SK-N-SH treated with all-trans-retinoic acid at 6 μM for 48 hours (cell line): ENCODE data around the gene CIPC.

Experiments used
- ATAC-seq: fragments of 200-7000 bp; cut with Tn5 transposase; 3 replicates; pipeline ENCODE4 v1.9.1; 2020; ENCODE audit warnings: mild to moderate bottlenecking, moderate library complexity
- ARNTL ChIP-seq: fragments of 450-650 bp; formaldehyde crosslinking; IDR thresholded peaks from 2 replicates; pipeline ENCODE4 v1.5.0; 2020; ENCODE audit warnings: low read depth, mild to moderate bottlenecking, moderate library complexity, borderline replicate concordance
- BACH2 ChIP-seq: fragments of 250-450 bp; sonication (Bioruptor Pico); IDR thresholded peaks from 2 replicates; pipeline ENCODE4 v1.9.0; 2021; ENCODE audit warnings: mild to moderate bottlenecking, borderline replicate concordance
- ESRRG ChIP-seq: fragments of 250-450 bp; sonication (Bioruptor Pico); IDR thresholded peaks from 2 replicates; pipeline ENCODE4 v1.6.1; 2021; ENCODE audit warnings: mild to moderate bottlenecking
- GLIS3 ChIP-seq: fragments of 250-450 bp; sonication (Bioruptor Pico); IDR thresholded peaks from 2 replicates; pipeline ENCODE4 v1.5.0; 2020; ENCODE audit warnings: mild to moderate bottlenecking, moderate library complexity
- ISL1 ChIP-seq: fragments of 250-450 bp; sonication (Bioruptor Pico); IDR thresholded peaks from 2 replicates; pipeline ENCODE4 v2.1.2; 2022; ENCODE audit warnings: mild to moderate bottlenecking, moderate library complexity
- OSR1 ChIP-seq: fragments of 250-450 bp; sonication (Bioruptor Pico); IDR thresholded peaks from 2 replicates; pipeline ENCODE4 v1.8.0; 2022; ENCODE audit warnings: moderate library complexity, mild to moderate bottlenecking, inconsistent platforms
- PATZ1 ChIP-seq: fragments of 250-450 bp; sonication (Bioruptor Pico); IDR thresholded peaks from 2 replicates; pipeline ENCODE4 v1.8.0; 2020; ENCODE audit warnings: mild to moderate bottlenecking, moderate library complexity, borderline replicate concordance
- POU6F1 ChIP-seq: fragments of 250-450 bp; sonication (Bioruptor Pico); IDR thresholded peaks from 2 replicates; pipeline ENCODE4 v1.8.0; 2021; ENCODE audit warnings: low read depth, mild to moderate bottlenecking, moderate library complexity, borderline replicate concordance
- PPARA ChIP-seq: fragments of 250-450 bp; sonication (Bioruptor Pico); IDR thresholded peaks from 2 replicates; pipeline ENCODE4 v1.5.0; 2020; ENCODE audit warnings: mild to moderate bottlenecking, borderline replicate concordance
- RARB ChIP-seq: fragments of 250-450 bp; sonication (Bioruptor Pico); IDR thresholded peaks from 2 replicates; pipeline ENCODE4 v1.8.0; 2021; ENCODE audit warnings: mild to moderate bottlenecking, moderate library complexity
- SNAI2 ChIP-seq: fragments of 250-450 bp; sonication (Bioruptor Pico); IDR thresholded peaks from 2 replicates; pipeline ENCODE4 v1.5.0; 2020; ENCODE audit warnings: mild to moderate bottlenecking, moderate library complexity
- TCF4 ChIP-seq: fragments of 250-450 bp; sonication (Bioruptor Pico); IDR thresholded peaks from 2 replicates; pipeline ENCODE4 v1.8.0; 2021; ENCODE audit warnings: mild to moderate bottlenecking, moderate library complexity, borderline replicate concordance
- TOX ChIP-seq: fragments of 250-450 bp; sonication (Bioruptor Pico); IDR thresholded peaks from 2 replicates; pipeline ENCODE4 v1.8.0; 2021; ENCODE audit warnings: mild to moderate bottlenecking, moderate library complexity, borderline replicate concordance
- ZC3H10 ChIP-seq: fragments of 250-450 bp; sonication (Bioruptor Pico); IDR thresholded peaks from 2 replicates; pipeline ENCODE4 v1.5.1; 2021; ENCODE audit warnings: mild to moderate bottlenecking, moderate library complexity
- ZFP3 ChIP-seq: fragments of 250-450 bp; sonication (Bioruptor Pico); IDR thresholded peaks from 2 replicates; pipeline ENCODE4 v1.5.0; 2020; ENCODE audit warnings: mild to moderate bottlenecking, moderate library complexity
- ZFP30 ChIP-seq: fragments of 450-650 bp; formaldehyde crosslinking; IDR thresholded peaks from 2 replicates; pipeline ENCODE4 v1.5.0; 2022; ENCODE audit warnings: mild to moderate bottlenecking, moderate library complexity
- ZNF565 ChIP-seq: fragments of 450-650 bp; formaldehyde crosslinking; conservative IDR thresholded peaks from 2 replicates; pipeline ENCODE4 v1.5.0; 2020; ENCODE audit warnings: low read depth, mild to moderate bottlenecking, moderate library complexity
- ZNF70 ChIP-seq: fragments of 450-650 bp; formaldehyde crosslinking; IDR thresholded peaks from 2 replicates; pipeline ENCODE4 v1.5.0; 2020; ENCODE audit warnings: mild to moderate bottlenecking, moderate library complexity
- TF ChIP-seq, protein P1 (sequence below): fragments of 250-450 bp; sonication (Bioruptor Pico); IDR thresholded peaks from 2 replicates; pipeline ENCODE4 v1.5.0; 2020; ENCODE audit warnings: mild to moderate bottlenecking, moderate library complexity
- TF ChIP-seq, protein P2 (sequence below): fragments of 250-450 bp; sonication (Bioruptor Pico); IDR thresholded peaks from 2 replicates; pipeline ENCODE4 v1.5.1; 2021; ENCODE audit warnings: mild to moderate bottlenecking, moderate library complexity

Gene CIPC

GRCh38 chr14:77141214-77142004 is 43.4 kb downstream of the CIPC start, which contains the start of gene ZDHHC22:
ZDHHC22 (minus strand) TSS chr14:77141791; CDS start chr14:77139738, 2,053 bp downstream.
- TF ChIP-seq ZFP3 (no peak), ZC3H10 (no peak), ESRRG (no peak), SNAI2 (CRISPR knock-in tag) (no peak), POU6F1 (CRISPR knock-in tag) (no peak), ARNTL (CRISPR knock-in tag) (no peak), PATZ1 (CRISPR knock-in tag) (no peak), BACH2 (no peak), RARB (CRISPR knock-in tag) (no peak), GLIS3 (CRISPR knock-in tag) (no peak), PPARA (CRISPR knock-in tag) (no peak), ZNF565 (no peak), OSR1 (CRISPR knock-in tag) (no peak), ZNF70 (CRISPR knock-in tag) (no peak), TOX (CRISPR knock-in tag) (no peak), ZFP30 (CRISPR knock-in tag) (no peak), ISL1 (CRISPR knock-in tag) (no peak), TCF4 (no peak)
- TF ChIP-seq, protein P1, sequence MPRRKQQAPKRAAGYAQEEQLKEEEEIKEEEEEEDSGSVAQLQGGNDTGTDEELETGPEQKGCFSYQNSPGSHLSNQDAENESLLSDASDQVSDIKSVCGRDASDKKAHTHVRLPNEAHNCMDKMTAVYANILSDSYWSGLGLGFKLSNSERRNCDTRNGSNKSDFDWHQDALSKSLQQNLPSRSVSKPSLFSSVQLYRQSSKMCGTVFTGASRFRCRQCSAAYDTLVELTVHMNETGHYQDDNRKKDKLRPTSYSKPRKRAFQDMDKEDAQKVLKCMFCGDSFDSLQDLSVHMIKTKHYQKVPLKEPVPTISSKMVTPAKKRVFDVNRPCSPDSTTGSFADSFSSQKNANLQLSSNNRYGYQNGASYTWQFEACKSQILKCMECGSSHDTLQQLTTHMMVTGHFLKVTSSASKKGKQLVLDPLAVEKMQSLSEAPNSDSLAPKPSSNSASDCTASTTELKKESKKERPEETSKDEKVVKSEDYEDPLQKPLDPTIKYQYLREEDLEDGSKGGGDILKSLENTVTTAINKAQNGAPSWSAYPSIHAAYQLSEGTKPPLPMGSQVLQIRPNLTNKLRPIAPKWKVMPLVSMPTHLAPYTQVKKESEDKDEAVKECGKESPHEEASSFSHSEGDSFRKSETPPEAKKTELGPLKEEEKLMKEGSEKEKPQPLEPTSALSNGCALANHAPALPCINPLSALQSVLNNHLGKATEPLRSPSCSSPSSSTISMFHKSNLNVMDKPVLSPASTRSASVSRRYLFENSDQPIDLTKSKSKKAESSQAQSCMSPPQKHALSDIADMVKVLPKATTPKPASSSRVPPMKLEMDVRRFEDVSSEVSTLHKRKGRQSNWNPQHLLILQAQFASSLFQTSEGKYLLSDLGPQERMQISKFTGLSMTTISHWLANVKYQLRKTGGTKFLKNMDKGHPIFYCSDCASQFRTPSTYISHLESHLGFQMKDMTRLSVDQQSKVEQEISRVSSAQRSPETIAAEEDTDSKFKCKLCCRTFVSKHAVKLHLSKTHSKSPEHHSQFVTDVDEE (CRISPR knock-in tag): no peak
- TF ChIP-seq, protein P2, sequence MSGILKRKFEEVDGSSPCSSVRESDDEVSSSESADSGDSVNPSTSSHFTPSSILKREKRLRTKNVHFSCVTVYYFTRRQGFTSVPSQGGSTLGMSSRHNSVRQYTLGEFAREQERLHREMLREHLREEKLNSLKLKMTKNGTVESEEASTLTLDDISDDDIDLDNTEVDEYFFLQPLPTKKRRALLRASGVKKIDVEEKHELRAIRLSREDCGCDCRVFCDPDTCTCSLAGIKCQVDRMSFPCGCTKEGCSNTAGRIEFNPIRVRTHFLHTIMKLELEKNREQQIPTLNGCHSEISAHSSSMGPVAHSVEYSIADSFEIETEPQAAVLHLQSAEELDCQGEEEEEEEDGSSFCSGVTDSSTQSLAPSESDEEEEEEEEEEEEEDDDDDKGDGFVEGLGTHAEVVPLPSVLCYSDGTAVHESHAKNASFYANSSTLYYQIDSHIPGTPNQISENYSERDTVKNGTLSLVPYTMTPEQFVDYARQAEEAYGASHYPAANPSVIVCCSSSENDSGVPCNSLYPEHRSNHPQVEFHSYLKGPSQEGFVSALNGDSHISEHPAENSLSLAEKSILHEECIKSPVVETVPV (CRISPR knock-in tag): no peak
- TF ChIP-seq, all 23 proteins: peak for 0
- ATAC-seq: peak; percentile 81

DNA sequence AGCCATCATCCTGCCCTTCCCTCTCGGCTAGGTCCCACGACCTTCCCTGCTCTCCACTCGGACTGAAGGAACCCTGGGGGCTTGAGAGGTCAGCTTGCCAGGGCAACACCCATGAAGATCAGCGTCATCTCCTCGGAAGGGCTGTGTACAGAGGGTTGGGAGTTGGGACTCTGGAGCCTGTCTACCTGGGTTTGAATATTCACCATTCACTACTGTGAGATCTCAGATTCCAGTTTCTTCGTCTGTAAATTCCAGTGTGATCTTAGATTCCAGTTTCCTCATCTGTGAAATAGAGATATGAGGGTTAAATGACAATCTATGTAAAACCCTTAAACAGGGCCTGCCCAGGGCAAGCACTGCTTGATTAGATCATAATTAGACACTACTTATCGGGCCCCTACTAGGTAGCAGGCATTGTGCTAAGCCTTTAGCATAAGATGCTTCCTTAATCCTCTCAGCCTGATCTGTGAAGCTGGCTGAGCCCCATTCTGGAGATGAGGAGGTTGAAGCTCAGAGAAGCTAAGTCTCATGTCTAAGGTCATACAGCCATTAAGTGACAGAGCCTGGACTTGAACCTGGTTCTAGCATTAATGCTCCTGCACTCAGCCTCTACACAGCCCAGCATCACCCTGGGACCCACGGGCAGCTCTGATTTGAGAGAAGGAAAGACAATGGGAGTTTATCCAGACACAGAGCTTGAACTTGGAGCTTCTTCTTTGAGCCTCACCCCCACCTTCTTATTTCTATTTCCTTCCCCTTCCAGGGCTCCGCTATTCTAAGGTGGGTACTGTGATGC is 44.1 kb downstream of the CIPC start:
- ATAC-seq: no peak
- no peak for TF ChIP-seq ARNTL (CRISPR knock-in tag)
- TF ChIP-seq, protein P2 (CRISPR knock-in tag): no peak
- TF ChIP-seq ESRRG: no peak
- TF ChIP-seq PATZ1 (CRISPR knock-in tag): no peak
- TF ChIP-seq ISL1 (CRISPR knock-in tag): no peak
- no peak for TF ChIP-seq ZNF565
- TF ChIP-seq OSR1 (CRISPR knock-in tag): no peak
- no peak for TF ChIP-seq ZNF70 (CRISPR knock-in tag)
